BJ (cell line): ENCODE data around the gene PRKG1. TPM values are rescaled to one million over a fixed set of nuclear protein-coding genes. Genes with fewer than 3 reads are reported as not detected.

Experiments
- CTCF ChIA-PET: fragments of 350-600 bp; formaldehyde crosslinking; extraction: SDS; loops from one replicate; lab custom pipeline; 2021; ENCODE audit warnings: antibody characterized with exemption, inconsistent platforms; lab: Yijun Ruan, JAX
- POLR2A ChIA-PET: fragments of 300-600 bp; sonication (Branson Sonifier 250); formaldehyde crosslinking; extraction: SDS; loops from one replicate; lab custom pipeline; 2021; ENCODE audit warnings: antibody characterized with exemption; lab: Charles Lee
- DNase-seq: peaks from one replicate; pipeline ENCODE4 v3.0.0-alpha.2; 2011; ENCODE audit warnings: low read depth
- H3K27me3 ChIP-seq: 2 replicates; pipeline ENCODE4 v1.6.0; 2011; ENCODE audit warnings: low read length; ENCODE audit not compliant: control insufficient read depth, insufficient read depth
- H3K36me3 ChIP-seq: 2 replicates; pipeline ENCODE4 v1.5.1; 2011; ENCODE audit warnings: low read length; ENCODE audit not compliant: control insufficient read depth, insufficient read depth
- H3K4me3 ChIP-seq: 2 replicates; pipeline ENCODE4 v1.5.1; 2011; ENCODE audit warnings: low read depth, mild to moderate bottlenecking, control low read depth, low read length
- polyA plus RNA-seq: library from polyadenylated mRNA; depleted of rRNA; stranded (reverse); fragments of >200 nt; gene quantifications from 2 replicates; pipeline ENCODE4 v1.2.3, GENCODE V29; 2011
- TF ChIP-seq, protein P1 (sequence below): IDR thresholded peaks from 2 replicates; pipeline ENCODE4 v1.5.1; 2011; ENCODE audit warnings: low read depth, mild to moderate bottlenecking, control low read depth, inconsistent platforms, low read length, moderate library complexity; ENCODE audit not compliant: insufficient read depth

Gene PRKG1
- polyA plus RNA-seq, 1 experiment = 9.7 TPM

DNA sequence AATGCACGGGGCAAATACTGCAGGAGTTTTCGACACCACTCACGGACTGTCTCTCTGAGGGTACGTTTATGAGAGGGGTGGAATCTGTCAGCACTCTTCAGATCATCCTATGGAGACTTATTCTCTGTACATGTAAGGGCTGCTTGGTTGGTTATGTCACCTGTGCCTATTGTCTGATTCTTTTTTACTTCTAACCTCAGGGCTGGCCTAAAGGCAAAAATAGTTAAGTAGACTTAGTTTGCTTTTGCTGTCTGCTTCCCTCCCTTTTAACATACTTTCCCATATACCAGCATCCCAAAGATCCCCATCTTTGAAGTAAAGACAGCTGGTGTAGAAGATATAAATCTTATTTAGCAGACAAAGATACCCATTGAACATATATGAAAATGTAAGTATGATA is 105.9 kb downstream of the PRKG1 start:
- no peak for DNase-seq
- ChIA-PET CTCF (no interaction called here), POLR2A (interaction anchor here (0.5 kb wide), 1 partner anchor 61 kb away, joined by 7 read pairs; no protein-coding TSS in a partner anchor)
- TF ChIP-seq, protein P1, sequence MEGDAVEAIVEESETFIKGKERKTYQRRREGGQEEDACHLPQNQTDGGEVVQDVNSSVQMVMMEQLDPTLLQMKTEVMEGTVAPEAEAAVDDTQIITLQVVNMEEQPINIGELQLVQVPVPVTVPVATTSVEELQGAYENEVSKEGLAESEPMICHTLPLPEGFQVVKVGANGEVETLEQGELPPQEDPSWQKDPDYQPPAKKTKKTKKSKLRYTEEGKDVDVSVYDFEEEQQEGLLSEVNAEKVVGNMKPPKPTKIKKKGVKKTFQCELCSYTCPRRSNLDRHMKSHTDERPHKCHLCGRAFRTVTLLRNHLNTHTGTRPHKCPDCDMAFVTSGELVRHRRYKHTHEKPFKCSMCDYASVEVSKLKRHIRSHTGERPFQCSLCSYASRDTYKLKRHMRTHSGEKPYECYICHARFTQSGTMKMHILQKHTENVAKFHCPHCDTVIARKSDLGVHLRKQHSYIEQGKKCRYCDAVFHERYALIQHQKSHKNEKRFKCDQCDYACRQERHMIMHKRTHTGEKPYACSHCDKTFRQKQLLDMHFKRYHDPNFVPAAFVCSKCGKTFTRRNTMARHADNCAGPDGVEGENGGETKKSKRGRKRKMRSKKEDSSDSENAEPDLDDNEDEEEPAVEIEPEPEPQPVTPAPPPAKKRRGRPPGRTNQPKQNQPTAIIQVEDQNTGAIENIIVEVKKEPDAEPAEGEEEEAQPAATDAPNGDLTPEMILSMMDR = no peak
- Histone ChIP-seq H3K4me3 (no peak overlapping the region), H3K36me3 (no peaks in the 10 kb centered on the region), H3K27me3 (no peaks in the 10 kb centered on the region)

DNA sequence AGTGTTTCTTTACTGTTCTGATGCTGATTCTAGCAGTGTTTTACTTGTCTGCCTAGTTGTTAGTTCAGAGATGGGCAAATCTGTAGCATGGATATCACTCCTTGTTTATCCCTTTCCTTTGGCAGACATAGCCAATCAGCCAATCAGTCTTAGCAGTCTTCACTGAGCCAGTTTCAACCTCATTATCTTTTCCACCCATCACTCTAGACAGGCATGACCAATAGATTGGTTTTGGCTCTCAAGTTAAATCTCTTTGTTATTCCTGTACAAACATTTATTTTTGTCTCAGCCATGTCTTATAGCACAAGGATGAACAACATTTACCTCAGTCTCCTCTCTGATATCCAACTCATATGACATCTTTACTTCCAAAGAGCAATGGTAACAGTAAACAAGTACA is 109.5 kb downstream of the PRKG1 start:
- Histone ChIP-seq H3K27me3 (no peaks in the 10 kb centered on the region), H3K4me3 (no peak overlapping the region), H3K36me3 (no peaks in the 10 kb centered on the region)
- TF ChIP-seq, protein P1 = no peak
- ChIA-PET CTCF (no interaction called here), POLR2A (no interaction called here)
- DNase-seq = no peak

DNA sequence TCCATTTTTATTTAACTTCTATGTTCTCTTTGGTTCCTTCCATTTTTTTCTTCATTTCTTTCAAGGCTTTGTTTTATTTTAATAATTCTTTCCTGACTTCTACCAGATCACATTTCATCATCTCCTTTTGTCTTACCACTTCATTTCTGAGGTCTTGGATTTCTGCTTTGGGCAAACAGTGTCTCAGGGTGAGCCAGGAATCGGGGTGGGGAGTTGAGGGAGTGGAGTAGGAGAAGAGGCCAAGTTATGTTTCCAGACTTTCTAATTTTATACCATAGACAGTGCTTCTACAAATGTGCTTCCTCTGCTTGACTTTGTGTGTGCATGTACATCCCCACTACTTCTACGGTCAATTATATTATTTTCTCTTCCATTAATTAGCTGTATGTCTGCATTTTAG is 112.1 kb downstream of the PRKG1 start:
- no peak for DNase-seq
- no peak overlapping the region for H3K4me3 ChIP-seq
- H3K36me3 ChIP-seq = no peaks in the 10 kb centered on the region
- ChIA-PET POLR2A (no interaction called here), CTCF (no interaction called here)
- TF ChIP-seq, protein P1 = no peak
- no peaks in the 10 kb centered on the region for H3K27me3 ChIP-seq

GRCh38 chr10:51188008-51188407 is 113.7 kb downstream of the PRKG1 start:
- ChIA-PET CTCF (interaction anchor here (1.1 kb wide), 1 partner anchor 9 kb away, joined by 3 read pairs; no protein-coding TSS in a partner anchor), POLR2A (no interaction called here)
- no peaks in the 10 kb centered on the region for H3K36me3 ChIP-seq
- no peaks in the 10 kb centered on the region for H3K27me3 ChIP-seq
- DNase-seq = no peak
- no peak overlapping the region for H3K4me3 ChIP-seq
- TF ChIP-seq, protein P1 = no peak

DNA sequence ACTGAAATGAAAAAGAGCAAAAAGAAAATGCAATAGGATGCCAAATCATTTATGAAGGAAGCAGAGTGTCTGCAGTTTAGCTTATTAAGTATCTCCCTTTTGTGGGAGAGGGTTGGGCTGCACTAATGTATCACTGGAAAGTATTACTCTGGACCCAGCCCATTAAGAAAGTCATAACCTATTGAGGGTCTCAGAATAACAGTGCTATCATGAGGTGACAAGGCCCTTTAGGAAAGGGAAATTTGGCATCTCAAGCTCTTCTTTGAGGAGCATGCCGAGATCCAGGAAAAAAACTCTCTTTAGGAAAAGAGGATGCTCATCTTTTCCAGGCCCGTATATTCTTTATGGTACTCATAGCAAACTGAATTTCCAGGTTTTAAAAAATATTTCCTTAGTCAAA is 114.6 kb downstream of the PRKG1 start:
- TF ChIP-seq, protein P1 = no peak

More for the DNA sequence above, 114.6 kb downstream of the PRKG1 start:
- no peaks in the 10 kb centered on the region for H3K27me3 ChIP-seq
- H3K4me3 ChIP-seq = no peak overlapping the region
- DNase-seq = no peak
- H3K36me3 ChIP-seq = no peaks in the 10 kb centered on the region
- POLR2A ChIA-PET = no interaction called here
- CTCF ChIA-PET = no interaction called here
